Activated T-helper 17 cell treated with anti-CD3 and anti-CD28 coated beads, Interleukin-2, amount 50 U/mL, for 72 hours (primary cell): ENCODE data around the gene ANKFN1. TPM values are rescaled to one million over a fixed set of nuclear protein-coding genes. Genes with fewer than 3 reads are reported as not detected.

ENCODE experiments used
- ATAC-seq: fragments of 150-1000 bp; cut with Tn5 transposase; replicated peaks from 2 replicates; pipeline ENCODE4 v1.10.0; 2021; ENCODE audit warnings: mild to moderate bottlenecking, moderate library complexity
- H3K27ac Mint-ChIP-seq: one replicate; pipeline ENCODE4 v1.8.0; 2022; ENCODE audit warnings: mixed read lengths
- H3K27me3 Mint-ChIP-seq: one replicate; pipeline ENCODE4 v1.8.0; 2022; ENCODE audit warnings: mixed read lengths
- H3K36me3 Mint-ChIP-seq: one replicate; pipeline ENCODE4 v1.8.0; 2022; ENCODE audit warnings: low read depth, mild to moderate bottlenecking, mixed read lengths
- H3K4me1 Mint-ChIP-seq: one replicate; pipeline ENCODE4 v1.8.0; 2022; ENCODE audit warnings: mixed read lengths
- H3K4me3 Mint-ChIP-seq: one replicate; pipeline ENCODE4 v1.8.0; 2022; ENCODE audit warnings: mild to moderate bottlenecking, mixed read lengths
- H3K9me3 Mint-ChIP-seq: one replicate; pipeline ENCODE4 v1.8.0; 2022; ENCODE audit warnings: mixed read lengths
- total RNA-seq, 2 donors: library from RNA; stranded (reverse); gene quantifications; one replicate each; pipeline ENCODE4 v1.2.3, GENCODE V29; 2022

The ANKFN1 gene
- total RNA-seq, 2 donors from 2014 or later = 0.29 TPM; not detected in 1

DNA sequence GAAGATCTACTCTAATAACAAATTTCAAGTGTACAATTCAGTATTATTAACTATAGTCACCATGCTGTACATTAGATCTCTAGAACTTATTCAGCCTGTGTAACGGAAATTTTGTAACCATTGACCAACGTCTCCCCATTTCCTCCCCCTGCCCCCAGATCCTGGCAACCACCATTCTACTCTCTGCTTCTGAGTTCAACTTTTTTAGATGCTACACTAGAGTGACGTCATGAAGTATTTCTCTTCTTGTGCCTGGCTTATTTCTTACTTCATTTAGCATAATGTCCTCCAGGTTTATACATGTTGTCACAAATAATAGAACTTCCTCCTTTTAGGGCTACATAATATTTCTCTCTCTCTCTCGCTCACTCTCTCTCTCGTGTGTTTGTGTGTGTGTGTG, 157.5 kb downstream of the ANKFN1 start:
- no peak overlapping the region for H3K27ac Mint-ChIP-seq
- no peaks in the 10 kb centered on the region for H3K36me3 Mint-ChIP-seq
- H3K27me3 Mint-ChIP-seq = peaks cover 18% of the 10 kb centered on the region
- H3K9me3 Mint-ChIP-seq = no peaks in the 10 kb centered on the region
- ATAC-seq = no peak
- H3K4me1 Mint-ChIP-seq = no peaks in the 10 kb centered on the region
- H3K4me3 Mint-ChIP-seq = no peak overlapping the region

- Mint-ChIP-seq H3K36me3 (no peaks in the 10 kb centered on the region), H3K4me1 (no peaks in the 10 kb centered on the region), H3K4me3 (no peak overlapping the region), H3K27me3 (peaks cover 19% of the 10 kb centered on the region), H3K27ac (no peak overlapping the region), H3K9me3 (no peaks in the 10 kb centered on the region)
- ATAC-seq = no peak
These were observed 159.9 kb downstream of the ANKFN1 start for GRCh38 chr17:56313201-56313600.

GRCh38 chr17:56314026-56314425, 160.8 kb downstream of the ANKFN1 start:
- Mint-ChIP-seq H3K36me3 (no peaks in the 10 kb centered on the region), H3K27me3 (peaks cover 22% of the 10 kb centered on the region), H3K4me1 (no peaks in the 10 kb centered on the region), H3K4me3 (no peak overlapping the region), H3K27ac (no peak overlapping the region), H3K9me3 (no peaks in the 10 kb centered on the region)
- ATAC-seq = no peak

DNA sequence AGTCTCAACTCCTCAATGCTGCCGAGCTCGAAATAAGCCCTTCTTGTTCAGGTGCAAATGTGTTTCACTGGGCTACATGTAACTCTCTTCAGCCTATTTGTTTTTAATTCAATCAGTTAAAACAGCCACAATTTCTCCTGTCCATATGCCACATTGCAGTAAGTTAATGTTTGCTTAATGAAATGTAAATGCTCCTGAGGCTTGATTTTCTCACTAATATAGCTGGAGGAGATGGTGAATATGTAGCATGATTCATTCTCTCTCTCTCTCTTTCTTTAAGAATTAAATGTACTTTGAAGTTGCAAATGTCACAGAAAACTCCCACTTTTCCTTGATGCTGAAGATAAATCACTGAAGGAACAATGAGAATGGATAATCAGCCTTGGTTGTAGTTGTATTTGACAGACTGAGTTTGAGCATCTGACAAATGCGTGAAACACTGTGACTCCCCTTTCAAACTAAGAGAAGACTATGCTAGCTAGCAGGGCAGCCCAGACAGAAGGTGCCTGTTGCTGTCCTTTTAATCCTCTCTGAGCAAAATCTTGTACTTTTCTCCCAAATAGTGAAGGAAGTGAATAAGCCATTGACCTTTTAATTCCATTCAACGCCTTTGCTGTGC, 161.8 kb downstream of the ANKFN1 start:
- no peaks in the 10 kb centered on the region for H3K4me1 Mint-ChIP-seq
- H3K27ac Mint-ChIP-seq = no peak overlapping the region
- no peak for ATAC-seq
- H3K27me3 Mint-ChIP-seq = peaks cover 22% of the 10 kb centered on the region
- H3K9me3 Mint-ChIP-seq = no peaks in the 10 kb centered on the region
- no peak overlapping the region for H3K4me3 Mint-ChIP-seq
- no peaks in the 10 kb centered on the region for H3K36me3 Mint-ChIP-seq

DNA sequence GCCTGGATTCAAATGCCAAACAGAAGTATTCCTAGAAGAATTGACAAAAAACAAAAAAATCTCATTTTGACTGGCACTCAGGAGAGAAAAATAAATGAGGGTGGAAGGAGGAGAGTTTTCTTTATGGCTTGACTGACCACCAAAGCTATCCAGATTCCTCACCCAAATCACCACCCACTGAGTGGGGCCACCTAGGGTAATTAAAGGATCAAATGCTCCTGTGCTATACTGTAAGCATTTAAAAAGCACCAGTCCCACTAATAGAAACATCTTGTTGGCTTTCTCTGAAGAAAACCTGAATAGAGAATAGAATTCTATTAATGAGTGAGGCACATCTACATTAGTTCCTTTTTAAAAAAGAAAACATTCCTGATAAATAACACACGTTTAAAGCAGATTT, 163.3 kb downstream of the ANKFN1 start:
- Mint-ChIP-seq H3K36me3 (no peaks in the 10 kb centered on the region), H3K4me1 (no peaks in the 10 kb centered on the region), H3K4me3 (no peak overlapping the region), H3K9me3 (no peaks in the 10 kb centered on the region), H3K27ac (no peak overlapping the region), H3K27me3 (peaks cover 20% of the 10 kb centered on the region)
- no peak for ATAC-seq

GRCh38 chr17:56317351-56318208, 164.3 kb downstream of the ANKFN1 start:
- ATAC-seq = no peak
- H3K27ac Mint-ChIP-seq = no peak overlapping the region
- no peaks in the 10 kb centered on the region for H3K9me3 Mint-ChIP-seq
- H3K4me3 Mint-ChIP-seq = no peak overlapping the region
- peaks cover 26% of the 10 kb centered on the region for H3K27me3 Mint-ChIP-seq
- no peaks in the 10 kb centered on the region for H3K4me1 Mint-ChIP-seq
- no peaks in the 10 kb centered on the region for H3K36me3 Mint-ChIP-seq

DNA sequence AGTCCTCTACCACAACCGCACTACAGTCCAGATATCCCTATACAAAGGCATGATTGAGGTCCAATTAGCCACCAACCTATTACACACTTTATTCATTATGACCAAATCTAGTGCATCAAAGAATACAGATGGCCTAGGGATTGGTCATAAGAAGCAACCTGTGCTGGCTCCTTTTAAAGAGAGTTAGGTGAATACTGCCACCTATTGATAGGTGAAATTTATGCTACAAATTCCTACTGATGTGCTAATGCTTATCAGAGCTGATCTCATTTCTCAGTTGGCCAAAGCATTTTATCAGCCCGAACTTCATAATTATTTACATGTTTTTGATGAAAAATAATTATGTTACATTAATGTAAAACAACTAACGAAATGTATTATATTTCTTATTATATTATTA, 166.3 kb downstream of the ANKFN1 start:
- Mint-ChIP-seq H3K27me3 (peaks cover 24% of the 10 kb centered on the region), H3K9me3 (no peaks in the 10 kb centered on the region), H3K36me3 (no peaks in the 10 kb centered on the region), H3K4me3 (no peak overlapping the region), H3K27ac (no peak overlapping the region), H3K4me1 (no peaks in the 10 kb centered on the region)
- no peak for ATAC-seq

- H3K27me3 Mint-ChIP-seq = peaks cover 24% of the 10 kb centered on the region
- H3K27ac Mint-ChIP-seq = no peak overlapping the region
- H3K4me1 Mint-ChIP-seq = no peaks in the 10 kb centered on the region
- H3K9me3 Mint-ChIP-seq = no peaks in the 10 kb centered on the region
- H3K4me3 Mint-ChIP-seq = no peak overlapping the region
- no peak for ATAC-seq
- H3K36me3 Mint-ChIP-seq = no peaks in the 10 kb centered on the region
These were observed 167.2 kb downstream of the ANKFN1 start for GRCh38 chr17:56320443-56320842.

GRCh38 chr17:56322991-56323390, 169.7 kb downstream of the ANKFN1 start:
- H3K4me1 Mint-ChIP-seq = no peaks in the 10 kb centered on the region
- no peaks in the 10 kb centered on the region for H3K9me3 Mint-ChIP-seq
- H3K4me3 Mint-ChIP-seq = no peak overlapping the region
- peaks cover 21% of the 10 kb centered on the region for H3K27me3 Mint-ChIP-seq
- H3K36me3 Mint-ChIP-seq = no peaks in the 10 kb centered on the region
- no peak overlapping the region for H3K27ac Mint-ChIP-seq
- ATAC-seq = no peak

- no peak overlapping the region for H3K27ac Mint-ChIP-seq
- no peaks in the 10 kb centered on the region for H3K4me1 Mint-ChIP-seq
- H3K9me3 Mint-ChIP-seq = no peaks in the 10 kb centered on the region
- H3K36me3 Mint-ChIP-seq = no peaks in the 10 kb centered on the region
- no peak overlapping the region for H3K4me3 Mint-ChIP-seq
- H3K27me3 Mint-ChIP-seq = peaks cover 24% of the 10 kb centered on the region
- no peak for ATAC-seq
These were observed 171.4 kb downstream of the ANKFN1 start for GRCh38 chr17:56324676-56325075.

GRCh38 chr17:56325313-56326000, 172.2 kb downstream of the ANKFN1 start:
- no peak overlapping the region for H3K4me3 Mint-ChIP-seq
- ATAC-seq = no peak
- H3K36me3 Mint-ChIP-seq = no peaks in the 10 kb centered on the region

GRCh38 chr17:56326001-56326359, 172.7 kb downstream of the ANKFN1 start:
- no peak for ATAC-seq
- peaks cover 25% of the 10 kb centered on the region for H3K27me3 Mint-ChIP-seq

More at GRCh38 chr17:56325313-56326000, 172.2 kb downstream of the ANKFN1 start:
- Mint-ChIP-seq H3K9me3 (no peaks in the 10 kb centered on the region), H3K27me3 (peaks cover 26% of the 10 kb centered on the region), H3K27ac (no peak overlapping the region), H3K4me1 (no peaks in the 10 kb centered on the region)

DNA sequence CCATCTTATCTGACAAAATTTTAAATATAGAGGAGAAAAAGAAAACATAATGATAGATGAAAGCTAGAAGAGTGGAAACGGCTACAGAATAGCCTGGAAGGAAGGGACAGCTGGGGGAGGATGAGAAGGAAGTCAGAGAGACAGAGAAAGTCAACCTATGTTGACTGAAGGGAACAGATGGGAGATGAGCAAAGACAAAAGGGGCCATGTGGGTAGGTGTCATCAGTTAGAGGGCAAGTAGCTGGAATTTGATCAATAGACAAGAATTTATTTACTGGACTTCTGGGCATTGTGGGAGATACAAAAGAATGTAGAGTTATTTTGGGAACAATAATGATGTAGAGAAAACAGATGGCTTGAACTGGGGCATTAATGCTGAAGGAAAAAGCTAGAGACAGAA, 194.4 kb downstream of the ANKFN1 start:
- no peak overlapping the region for H3K27ac Mint-ChIP-seq
- H3K9me3 Mint-ChIP-seq = no peaks in the 10 kb centered on the region
- peaks cover 24% of the 10 kb centered on the region for H3K27me3 Mint-ChIP-seq
- no peaks in the 10 kb centered on the region for H3K4me1 Mint-ChIP-seq
- no peak for ATAC-seq
- H3K4me3 Mint-ChIP-seq = no peak overlapping the region
- no peaks in the 10 kb centered on the region for H3K36me3 Mint-ChIP-seq

More at GRCh38 chr17:56326001-56326359, 172.7 kb downstream of the ANKFN1 start:
- no peak overlapping the region for H3K4me3 Mint-ChIP-seq
- no peaks in the 10 kb centered on the region for H3K36me3 Mint-ChIP-seq
- no peak overlapping the region for H3K27ac Mint-ChIP-seq
- H3K4me1 Mint-ChIP-seq = no peaks in the 10 kb centered on the region
- no peaks in the 10 kb centered on the region for H3K9me3 Mint-ChIP-seq

GRCh38 chr17:56350592-56350991, 197.3 kb downstream of the ANKFN1 start:
- Mint-ChIP-seq H3K4me1 (no peaks in the 10 kb centered on the region), H3K9me3 (no peaks in the 10 kb centered on the region), H3K27ac (no peak overlapping the region), H3K36me3 (no peaks in the 10 kb centered on the region), H3K27me3 (peaks cover 17% of the 10 kb centered on the region), H3K4me3 (no peak overlapping the region)
- ATAC-seq = no peak

DNA sequence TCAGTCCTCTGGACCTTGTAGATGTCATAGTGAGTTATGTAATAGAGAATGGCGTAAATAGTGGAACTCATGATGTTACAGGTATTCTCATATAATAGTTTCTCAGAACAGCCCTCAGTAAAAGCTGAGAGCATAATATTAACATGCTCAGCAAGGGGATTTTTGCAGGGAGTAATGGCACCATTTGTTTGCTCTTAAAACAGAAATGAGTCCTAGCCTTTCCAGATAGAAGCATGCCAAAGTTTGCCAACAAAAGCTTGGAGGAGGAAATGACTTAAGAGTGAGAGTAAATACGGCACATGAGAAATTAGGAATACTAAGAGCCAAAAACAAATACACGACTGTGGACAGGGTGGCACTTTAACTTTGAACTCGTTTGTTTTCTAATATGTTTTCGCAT, 198.4 kb downstream of the ANKFN1 start:
- ATAC-seq = no peak
- no peaks in the 10 kb centered on the region for H3K4me1 Mint-ChIP-seq
- H3K27me3 Mint-ChIP-seq = peaks cover 17% of the 10 kb centered on the region
- no peak overlapping the region for H3K27ac Mint-ChIP-seq
- no peaks in the 10 kb centered on the region for H3K36me3 Mint-ChIP-seq
- H3K9me3 Mint-ChIP-seq = no peaks in the 10 kb centered on the region
- H3K4me3 Mint-ChIP-seq = no peak overlapping the region
